Limb (tissue), 2 donors: ENCODE data around the gene CXXC5.

Experiments used
- DNase-seq, 2 donors: peaks; one replicate each; pipeline ENCODE4 v3.0.0-alpha.2; 2016; ENCODE audit errors: extremely low spot score in 2 of 2

The CXXC5 gene

GRCh38 chr5:139651043-139651834 lies 3.1 kb downstream of the CXXC5 start:
- no peak for DNase-seq

DNA sequence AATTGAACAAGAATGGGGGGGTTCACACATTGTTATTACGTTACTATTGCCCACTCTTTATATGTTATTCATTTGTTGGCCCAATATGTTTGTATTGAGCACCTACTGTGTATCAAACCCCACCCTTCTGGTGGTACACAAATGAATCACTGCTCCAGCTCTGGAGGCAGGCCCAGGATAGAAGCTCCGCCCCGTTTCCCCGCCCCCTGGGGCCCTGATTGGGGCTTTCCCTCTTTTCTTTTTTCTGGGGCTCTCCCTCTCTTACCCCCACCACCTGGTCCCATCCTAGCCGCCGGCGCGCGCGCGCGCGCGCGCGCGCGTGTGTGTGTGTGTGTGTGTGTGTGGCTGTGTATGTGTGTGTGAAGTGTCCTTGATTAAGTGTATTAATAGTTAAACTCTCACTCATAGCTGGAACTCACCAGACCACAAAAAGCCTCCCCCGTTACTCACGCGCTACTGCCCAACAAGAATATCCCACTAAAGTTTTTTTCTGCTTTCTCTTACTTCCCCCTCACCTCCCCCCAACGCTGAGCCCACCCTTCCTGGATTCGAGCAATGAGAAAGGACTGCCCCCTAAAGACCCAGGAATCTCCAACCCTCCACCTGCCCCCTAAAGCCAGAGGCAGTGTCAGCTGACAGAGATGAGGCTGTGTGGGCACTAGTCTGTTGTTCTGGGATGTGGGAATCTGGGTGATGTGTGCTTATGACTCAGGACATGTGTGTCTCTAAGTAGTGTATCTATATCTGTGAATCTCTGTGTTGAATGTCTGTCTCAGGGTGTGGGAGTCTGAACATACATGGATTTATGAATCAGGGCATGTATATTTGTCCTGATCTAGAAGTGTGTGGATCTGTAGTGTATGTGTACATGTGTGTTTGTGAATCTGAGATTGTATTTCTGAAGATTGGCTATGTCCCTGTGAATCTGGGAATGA lies 4.0 kb downstream of the CXXC5 start:
- DNase-seq, result peak in 1 of 2 donors; percentile 86

DNA sequence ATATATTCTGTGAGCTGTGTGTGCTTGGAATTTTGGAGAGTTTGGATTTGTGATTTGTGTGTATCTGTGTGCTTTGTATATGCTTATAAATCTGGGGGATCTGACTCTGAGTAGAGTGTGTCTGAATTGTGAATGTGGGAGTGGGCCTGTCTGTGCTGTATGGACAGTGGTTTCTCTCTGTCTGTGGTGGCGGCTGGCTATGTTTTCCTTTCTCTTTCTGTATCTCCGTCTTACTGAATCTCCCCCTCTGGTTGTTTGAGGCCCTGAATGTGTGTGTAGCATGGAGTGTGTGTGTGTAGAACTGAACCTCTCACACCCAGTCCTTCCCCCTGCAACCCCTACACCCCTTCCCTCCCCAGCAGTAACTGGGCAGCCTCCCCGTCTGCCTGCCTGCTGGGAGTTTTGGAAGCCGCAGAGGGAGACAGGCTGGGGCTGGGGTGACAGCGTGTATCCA lies 4.7 kb downstream of the CXXC5 start:
- no peak for DNase-seq

GRCh38 chr5:139653616-139654015 lies 5.5 kb downstream of the CXXC5 start:
- DNase-seq, result no peak

- no peak for DNase-seq
Measured at GRCh38 chr5:139654464-139654863, 6.3 kb downstream of the CXXC5 start.

- no peak for DNase-seq
Measured at GRCh38 chr5:139654871-139655491, 6.8 kb downstream of the CXXC5 start.

- DNase-seq, result peak in 1 of 2 donors; percentile 68
Measured at GRCh38 chr5:139655727-139656271, 7.7 kb downstream of the CXXC5 start.

DNA sequence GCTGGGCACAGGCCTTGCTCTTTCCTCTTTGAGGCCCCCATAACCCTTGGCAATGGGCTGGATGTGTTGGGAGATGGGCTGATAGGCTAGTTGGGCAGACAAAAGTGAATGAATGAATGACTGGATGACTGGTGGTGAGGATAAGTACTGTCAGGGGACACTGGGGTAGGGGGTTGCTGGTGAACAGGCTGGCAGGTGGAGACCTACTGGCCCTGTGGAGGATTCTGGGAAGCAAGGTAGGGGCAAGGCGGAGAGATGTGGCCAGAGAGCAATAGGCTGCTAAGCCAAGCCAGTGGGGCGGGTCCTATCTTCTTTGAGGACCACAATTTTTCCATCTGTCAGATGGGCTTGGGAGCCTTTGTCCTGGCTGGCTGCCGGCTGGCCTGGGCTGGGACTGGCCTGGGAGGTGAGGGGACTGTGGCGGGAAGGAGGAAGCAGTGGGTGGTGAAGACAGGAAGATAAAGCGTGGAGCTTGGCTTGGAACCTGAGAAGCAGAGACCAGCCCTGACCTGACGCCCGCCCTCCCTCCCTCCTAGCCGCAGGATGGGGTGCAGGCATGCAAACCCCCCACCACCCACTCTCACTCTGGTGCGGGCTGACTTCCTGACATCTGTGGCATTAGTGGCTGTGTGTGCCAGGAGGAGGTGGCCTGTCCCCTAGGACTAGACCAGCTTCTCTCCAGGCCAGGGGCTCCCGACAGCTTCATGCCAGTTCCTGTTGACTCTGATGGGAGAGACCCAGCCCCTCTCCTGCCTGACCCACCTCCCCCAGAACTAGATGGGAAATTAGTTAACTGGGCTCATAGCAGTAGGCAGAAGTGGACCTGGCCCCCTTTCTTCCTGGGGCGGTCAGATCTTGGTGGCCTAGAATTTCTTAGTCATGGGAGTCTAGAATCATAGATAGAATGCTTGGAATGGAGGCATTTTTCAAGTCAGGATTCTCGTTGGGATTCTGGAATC lies 9.5 kb downstream of the CXXC5 start:
- DNase-seq, result no peak

GRCh38 chr5:139658501-139658927 lies 10.4 kb downstream of the CXXC5 start:
- no peak for DNase-seq

- peak in 1 of 2 donors; percentile 64 for DNase-seq
Measured at GRCh38 chr5:139658928-139659667, 10.9 kb downstream of the CXXC5 start.

GRCh38 chr5:139659695-139660101 lies 11.5 kb downstream of the CXXC5 start:
- peak in 1 of 2 donors; percentile 75 for DNase-seq

DNA sequence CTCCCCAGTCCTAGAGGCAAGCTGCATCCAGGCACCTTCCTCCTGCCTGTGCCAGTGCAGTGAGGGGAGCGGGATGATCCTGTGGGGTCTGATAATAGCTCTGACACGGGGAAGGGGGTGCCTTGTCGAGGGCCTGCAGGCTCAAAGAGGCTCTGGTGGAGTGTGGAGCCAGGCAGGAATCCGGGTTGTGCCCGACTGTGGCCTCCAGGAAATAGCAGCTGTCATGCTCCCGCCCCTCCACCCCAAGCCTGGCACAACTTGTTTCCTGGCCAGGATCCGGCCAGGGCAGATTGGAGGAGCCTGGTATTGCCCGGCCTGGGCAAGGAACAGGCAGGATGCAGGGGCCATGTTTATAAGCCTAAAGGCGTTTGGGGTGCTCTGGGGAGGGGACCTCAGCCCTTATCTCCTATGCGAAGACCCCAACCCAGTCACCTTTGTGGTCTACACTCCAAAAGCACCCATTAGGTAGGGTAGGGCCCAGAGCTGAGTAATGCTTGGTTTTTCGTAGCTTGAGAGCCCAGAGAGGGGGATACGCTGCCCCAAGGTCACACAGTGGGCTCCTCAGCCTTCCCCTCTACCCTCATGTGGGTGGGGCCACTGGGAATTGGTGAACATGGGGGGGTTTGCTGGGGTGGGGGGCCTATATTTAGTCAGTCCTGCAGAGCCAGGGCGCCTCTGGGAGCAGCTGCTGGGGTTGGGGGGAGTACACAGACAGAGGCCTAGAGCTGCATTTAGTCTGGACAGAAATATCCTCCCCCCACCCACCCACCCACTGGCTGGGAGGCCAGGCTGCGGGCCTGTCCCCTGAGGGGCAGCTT lies 12.2 kb downstream of the CXXC5 start:
- peak in 1 of 2 donors; percentile 60 for DNase-seq

DNA sequence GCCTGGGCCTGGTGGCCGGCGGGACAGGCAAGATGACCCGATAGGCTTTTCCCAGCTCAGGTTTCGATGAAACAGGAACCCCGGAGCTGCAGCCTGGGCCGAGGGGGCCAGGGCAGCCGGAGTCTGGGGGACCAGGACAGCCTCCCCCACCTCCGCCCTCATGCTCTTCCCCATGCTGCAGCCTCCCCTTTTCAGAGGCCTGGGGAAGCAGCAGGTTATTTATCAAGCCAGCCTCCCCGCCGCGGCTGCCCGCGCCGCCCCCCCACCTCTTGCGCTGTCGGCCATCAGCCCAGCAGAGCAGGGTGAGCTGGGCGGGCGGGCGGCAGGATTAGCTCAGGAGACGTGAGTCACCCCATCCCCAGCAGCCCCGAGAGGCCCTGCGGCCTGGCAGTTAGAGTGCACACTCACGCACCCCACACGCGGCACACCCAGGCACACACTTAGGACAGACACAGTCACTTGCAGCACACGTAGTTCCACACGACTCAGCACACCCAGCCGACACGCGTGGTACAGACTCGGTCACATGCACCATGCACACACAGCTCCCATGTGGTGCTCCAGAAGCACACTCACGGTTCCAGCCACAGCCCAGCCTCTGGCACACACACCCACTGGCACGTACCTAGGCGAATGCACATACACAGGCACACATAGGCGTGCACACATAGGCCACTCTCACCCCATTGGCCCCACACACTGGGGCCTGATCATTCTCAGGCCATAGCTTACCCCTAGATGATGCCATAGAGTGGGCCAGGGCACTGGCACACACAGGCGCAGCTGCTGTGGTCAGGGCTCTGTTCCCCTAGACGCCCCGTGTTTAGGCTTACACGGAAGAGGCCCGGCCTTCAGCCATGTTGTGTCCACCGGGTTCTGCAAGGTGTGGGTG lies 13.0 kb downstream of the CXXC5 start:
- DNase-seq, result peak in 1 of 2 donors; percentile 76

DNA sequence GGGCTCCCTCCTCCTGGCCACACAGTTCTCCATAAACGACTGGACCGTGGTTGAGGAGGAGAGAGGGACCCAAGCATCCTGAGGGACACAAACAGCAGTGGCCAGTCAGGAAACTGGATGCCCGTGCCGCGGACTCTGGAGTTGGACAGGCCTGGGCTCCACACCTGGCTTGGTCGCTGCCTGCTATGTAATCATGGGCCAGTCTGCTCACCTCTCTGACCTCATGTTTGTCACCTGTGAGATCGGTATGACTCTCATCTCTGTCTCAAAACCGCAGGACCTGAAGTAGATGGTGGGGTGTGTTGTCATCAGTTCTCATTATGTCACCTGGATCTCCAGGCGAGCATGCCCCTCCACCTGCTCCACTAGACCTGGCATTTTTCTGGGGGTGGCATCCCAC lies 14.5 kb downstream of the CXXC5 start:
- DNase-seq, result no peak

GRCh38 chr5:139663207-139664085 lies 15.3 kb downstream of the CXXC5 start:
- DNase-seq, result no peak

- DNase-seq, result no peak
Measured at GRCh38 chr5:139664086-139664693, 16.0 kb downstream of the CXXC5 start.
